HL-60 (cell line): ENCODE measurements around the gene CABP2.
"Not testable (repeated sequence)": the region's sequence is repeated elsewhere in the genome, so short reads cannot be mapped to it uniquely, and the experiment has no call there.

Experiments used
- DNase-seq, 2 experiments: peaks; one replicate each; pipeline ENCODE4 v3.0.0-alpha.2; 2010 to 2020; ENCODE audit warnings: low read depth in 1 of 2, low spot score in 1 of 2
- H3K27ac ChIP-seq: fragments of 250-450 bp; sonication (Bioruptor Pico); replicated peaks from 2 replicates; pipeline ENCODE4 v1.5.1; 2020; ENCODE audit warnings: mild to moderate bottlenecking, moderate library complexity
- H3K27me3 ChIP-seq: fragments of 250-450 bp; sonication (Bioruptor Pico); 2 replicates; pipeline ENCODE4 v1.5.1; 2021; ENCODE audit warnings: mild to moderate bottlenecking, moderate library complexity; ENCODE audit not compliant: insufficient read depth, poor library complexity, severe bottlenecking
- H3K4me3 ChIP-seq: replicated peaks from 2 replicates; pipeline ENCODE4 v1.5.1; 2011; ENCODE audit warnings: mild to moderate bottlenecking, control low read depth, low read length; ENCODE audit not compliant: insufficient read depth
- CTCF ChIP-seq: IDR thresholded peaks from one replicate; pipeline ENCODE4 v1.5.1; 2011; ENCODE audit warnings: low read length, control low read depth, inconsistent platforms; ENCODE audit not compliant: insufficient read depth
- GABPA ChIP-seq: IDR thresholded peaks from 2 replicates; pipeline ENCODE4 v1.6.1; 2012; ENCODE audit warnings: low read depth
- POLR2AphosphoS5 ChIP-seq: IDR thresholded peaks from 2 replicates; pipeline ENCODE4 v1.6.1; 2012; ENCODE audit warnings: low read depth
- REST ChIP-seq: IDR thresholded peaks from 2 replicates; pipeline ENCODE4 v1.6.1; 2012; ENCODE audit warnings: low read depth; ENCODE audit not compliant: insufficient replicate concordance
- SPI1 ChIP-seq: IDR thresholded peaks from 2 replicates; pipeline ENCODE4 v1.6.1; 2012; ENCODE audit warnings: low read depth, mild to moderate bottlenecking, borderline replicate concordance

The CABP2 gene

GRCh38 chr11:67571443-67571842 is 48.2 kb upstream of the CABP2 start:
- Histone ChIP-seq H3K27me3 (no peaks in the 10 kb centered on the region), H3K27ac (no peak overlapping the region), H3K4me3 (no peak overlapping the region)
- no peak for DNase-seq
- TF ChIP-seq CTCF (no peak), GABPA (no peak), SPI1 (no peak), REST (no peak), POLR2AphosphoS5 (no peak)

- Histone ChIP-seq H3K27me3 (peaks cover 3% of the 10 kb centered on the region), H3K27ac (no peak overlapping the region), H3K4me3 (no peak overlapping the region)
- DNase-seq = no peak
- no peak for TF ChIP-seq POLR2AphosphoS5
- no peak for TF ChIP-seq GABPA
- no peak for TF ChIP-seq CTCF
- TF ChIP-seq SPI1 = no peak
- TF ChIP-seq REST = no peak
These were observed 41.0 kb upstream of the CABP2 start for GRCh38 chr11:67564230-67564629.

GRCh38 chr11:67563705-67564114 is 40.5 kb upstream of the CABP2 start:
- DNase-seq, H3K4me3 ChIP-seq, H3K27ac ChIP-seq, H3K27me3 ChIP-seq: not testable (repeated sequence)

GRCh38 chr11:67562963-67563704 is 39.9 kb upstream of the CABP2 start:
- no peak overlapping the region for H3K27ac ChIP-seq
- TF ChIP-seq GABPA (no peak), SPI1 (no peak)
- peaks cover 3% of the 10 kb centered on the region for H3K27me3 ChIP-seq
- no peak overlapping the region for H3K4me3 ChIP-seq
- DNase-seq = no peak
